Stimulated activated CD4-positive, alpha-beta T cell treated with anti-CD3 and anti-CD28 coated beads, Interleukin-2, amount 100 ng/mL, for 48 hours (primary cell): ENCODE measurements around the gene KDM2A.

Source experiments
- DNase-seq, 2 donors: peaks; one replicate each; pipeline ENCODE4 v3.0.0-alpha.2; 2020

KDM2A gene

DNA sequence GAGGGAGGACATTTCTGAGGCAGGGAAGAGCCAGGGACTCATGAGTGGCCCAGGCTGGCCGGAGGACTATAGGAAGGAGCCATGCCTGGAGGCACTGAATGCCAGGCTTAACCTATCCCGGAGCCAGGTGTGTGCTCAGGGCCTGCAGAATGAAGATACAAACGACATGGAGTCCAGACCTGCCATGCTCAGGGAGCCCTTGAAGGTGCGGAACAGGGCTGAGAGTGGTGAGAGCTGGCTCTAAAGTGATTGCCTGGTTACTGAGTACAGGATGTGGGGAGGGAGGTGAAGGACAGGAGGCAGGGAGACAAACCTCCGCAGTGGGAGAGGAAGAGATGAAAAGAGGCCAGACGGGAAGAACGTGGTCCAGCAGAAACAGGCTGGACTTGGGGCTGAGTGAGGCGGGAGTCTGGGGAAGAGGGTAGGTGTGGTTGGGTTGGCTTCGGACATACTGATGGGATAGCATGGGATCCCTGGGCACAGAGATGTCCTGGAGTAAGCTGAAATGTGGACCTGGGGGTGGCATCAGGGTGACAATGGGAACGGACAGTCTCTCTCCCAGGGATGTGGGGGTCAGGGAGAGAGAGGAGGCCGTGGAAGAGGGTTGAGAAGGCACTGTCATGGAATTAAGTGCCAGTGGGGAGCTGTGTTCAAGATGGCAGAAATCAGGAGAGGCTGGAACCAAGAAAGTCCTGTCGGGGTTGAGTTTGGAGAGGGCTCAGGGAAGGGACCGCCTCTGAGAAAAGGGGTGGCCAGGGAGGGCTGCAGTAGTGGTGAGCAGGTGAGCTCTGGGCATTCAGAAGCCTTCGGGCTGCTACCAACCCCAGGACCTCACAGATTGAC, 168.5 kb downstream of the KDM2A start:
- no peak for DNase-seq

DNA sequence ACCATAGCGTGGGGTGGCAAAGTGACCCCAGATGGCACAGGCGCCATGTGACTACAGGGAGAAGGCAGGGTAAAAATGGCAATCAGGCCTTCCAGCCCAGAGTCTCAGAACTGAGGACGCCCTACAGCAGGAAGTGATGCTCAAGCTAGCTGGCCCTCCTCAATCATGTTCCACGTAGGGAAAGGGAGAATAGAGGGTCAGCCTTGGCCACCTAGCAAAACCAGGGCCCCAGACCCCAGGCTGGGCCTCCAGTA, 169.1 kb downstream of the KDM2A start:
- DNase-seq, result no peak

DNA sequence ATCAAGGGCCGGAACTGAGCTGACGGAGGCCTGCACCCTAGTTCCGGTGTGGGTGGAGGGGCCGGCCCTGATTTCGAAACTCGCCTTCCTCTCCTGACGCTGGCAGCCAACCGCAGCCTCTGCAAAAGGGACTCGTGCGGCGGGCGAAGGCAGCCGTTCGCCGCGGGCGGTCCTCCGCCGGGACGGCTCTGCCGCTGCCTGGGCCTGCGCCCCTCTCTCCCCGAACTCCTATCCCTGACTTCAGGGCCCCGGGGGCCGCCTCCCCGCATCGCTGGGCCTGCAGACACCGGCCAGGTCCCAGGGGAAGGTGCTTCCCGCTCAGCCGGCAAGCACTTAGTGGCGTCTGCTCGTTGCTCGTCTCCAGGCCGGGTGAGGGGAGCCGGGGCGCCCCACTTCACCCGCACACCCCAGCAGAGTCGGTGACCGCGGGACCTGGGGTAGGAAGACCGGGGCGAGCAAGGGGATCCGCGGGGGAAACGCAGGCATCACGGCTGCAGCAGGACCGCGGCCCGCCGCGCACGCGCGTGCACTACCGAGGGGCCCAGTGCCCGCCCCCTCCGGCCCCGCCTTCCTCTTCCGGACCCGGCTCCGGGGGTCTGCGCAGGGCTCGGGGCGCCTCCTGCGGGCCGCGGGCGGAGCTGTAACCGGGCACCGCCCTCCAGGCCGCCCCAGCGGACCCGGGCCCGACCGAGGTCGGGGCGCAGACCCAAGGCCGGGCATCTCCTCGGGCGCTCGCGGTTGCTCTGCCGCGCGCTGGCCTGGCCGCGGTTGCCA, 169.6 kb downstream of the KDM2A start:
- peak; percentile 78 to 80 for DNase-seq

DNA sequence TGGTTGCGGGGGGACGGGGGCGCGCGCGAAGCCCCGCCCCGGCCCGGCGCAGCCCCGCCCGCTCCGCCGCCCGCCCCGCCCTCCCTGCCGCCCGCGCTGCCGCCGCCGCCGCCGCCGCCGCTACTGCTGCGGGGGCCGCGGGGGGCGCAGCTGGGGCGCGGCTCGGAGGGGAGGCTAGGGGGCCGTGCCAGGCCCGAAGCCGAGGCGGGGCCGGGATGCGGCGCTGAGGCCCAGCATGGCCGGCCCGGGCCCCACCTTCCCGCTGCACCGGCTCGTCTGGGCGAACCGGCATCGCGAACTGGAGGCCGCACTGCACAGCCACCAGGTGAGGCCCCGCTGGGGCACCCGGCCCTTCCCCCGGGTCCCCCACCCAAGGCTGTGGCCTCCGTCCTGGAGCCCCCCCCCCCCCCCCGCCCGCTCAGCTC, 170.2 kb downstream of the KDM2A start, which contains the start of gene ANKRD13D:
Gene ANKRD13D, plus strand, starts transcription at position 78 of the 425 bp plus-strand sequence. Its CDS starts 158 bp downstream, at position 236.
- no peak for DNase-seq

DNA sequence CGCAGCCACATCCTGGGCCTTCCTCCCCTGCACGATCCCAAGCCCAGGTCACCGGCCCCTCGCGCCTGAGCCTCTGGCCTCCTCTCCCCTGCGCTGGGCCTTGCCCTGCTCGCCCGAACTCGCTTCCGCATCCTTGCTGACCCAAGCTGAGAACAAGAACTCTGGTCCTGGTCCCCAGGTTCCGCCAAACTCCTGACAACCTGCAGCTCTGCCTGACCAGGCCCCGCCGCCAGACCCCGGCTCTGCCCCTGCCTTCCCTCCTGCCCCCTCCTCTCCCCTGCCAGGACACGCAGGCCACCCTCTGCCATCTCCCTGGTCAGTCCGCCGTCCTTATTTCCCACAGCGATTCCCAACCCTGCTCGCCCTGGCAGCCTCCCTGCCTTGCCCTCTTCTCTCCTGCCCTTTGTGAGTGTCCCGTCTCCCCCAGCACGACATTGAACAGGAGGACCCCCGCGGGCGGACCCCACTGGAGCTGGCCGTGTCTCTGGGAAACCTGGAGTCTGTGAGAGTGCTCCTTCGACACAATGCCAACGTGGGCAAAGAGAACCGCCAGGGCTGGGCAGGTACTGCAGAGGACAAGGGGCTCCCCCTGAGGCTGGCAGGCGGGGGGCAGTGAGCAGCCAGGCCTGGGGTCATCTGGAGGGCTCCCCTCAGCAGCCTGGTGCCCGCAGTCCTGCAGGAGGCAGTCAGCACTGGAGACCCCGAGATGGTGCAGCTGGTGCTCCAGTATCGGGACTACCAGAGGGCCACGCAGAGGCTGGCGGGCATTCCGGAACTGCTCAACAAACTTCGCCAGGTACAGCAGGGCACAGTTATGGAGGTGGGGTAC, 170.8 kb downstream of the KDM2A start:
- no peak for DNase-seq

DNA sequence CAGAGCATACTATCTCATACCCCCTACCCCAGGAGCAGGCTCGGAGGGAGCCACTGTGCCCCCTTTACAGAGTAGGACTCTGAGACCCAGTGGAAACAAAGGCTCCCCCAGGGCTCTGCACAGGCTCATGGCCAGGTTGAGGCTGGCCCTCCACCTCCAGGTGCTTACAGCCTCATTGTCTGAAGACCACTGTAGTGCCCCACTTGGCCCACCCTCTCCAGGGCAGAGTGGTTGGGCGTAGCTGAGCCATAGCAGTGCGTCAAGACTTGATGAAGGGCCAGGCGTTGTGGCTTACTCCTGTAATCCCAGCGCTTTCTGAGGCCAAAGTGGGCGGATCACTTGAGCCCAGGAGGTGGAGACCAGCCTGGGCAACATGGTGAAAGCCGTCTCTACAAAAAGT, 171.7 kb downstream of the KDM2A start:
- no peak for DNase-seq

DNA sequence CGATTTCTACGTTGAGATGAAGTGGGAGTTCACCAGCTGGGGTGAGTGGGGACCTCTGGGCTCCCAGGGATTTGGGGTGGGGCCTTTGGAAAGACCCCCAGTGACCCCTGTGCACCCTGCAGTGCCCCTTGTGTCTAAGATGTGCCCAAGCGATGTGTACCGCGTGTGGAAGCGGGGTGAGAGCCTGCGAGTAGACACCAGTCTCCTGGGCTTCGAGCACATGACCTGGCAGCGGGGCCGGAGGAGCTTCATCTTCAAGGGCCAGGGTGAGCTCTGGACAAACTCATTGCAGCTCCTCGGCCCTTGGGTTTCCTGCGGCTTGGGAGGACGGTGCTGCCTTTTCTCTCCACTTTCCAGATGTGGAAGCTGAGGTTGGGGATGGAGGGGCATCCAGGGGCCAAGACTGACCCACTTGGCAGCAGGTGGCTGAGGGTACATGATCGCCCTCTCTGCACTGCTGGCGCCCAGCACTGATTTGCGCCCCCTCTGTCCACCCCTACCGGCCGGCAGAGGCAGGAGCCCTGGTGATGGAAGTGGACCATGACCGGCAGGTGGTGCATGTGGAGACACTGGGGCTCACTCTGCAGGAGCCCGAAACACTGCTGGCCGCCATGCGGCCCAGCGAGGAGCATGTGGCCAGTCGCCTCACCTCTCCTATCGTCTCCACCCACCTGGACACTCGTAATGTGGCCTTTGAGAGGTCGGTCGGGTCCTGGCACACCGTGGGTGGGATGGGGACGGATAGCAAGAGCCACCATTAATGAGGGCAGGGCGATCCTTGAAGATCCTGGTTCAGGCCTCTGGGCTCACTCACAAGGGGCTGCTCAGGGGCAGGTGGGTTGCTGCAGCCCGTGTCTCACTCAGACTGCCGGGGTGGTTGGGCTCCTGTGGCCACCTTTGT, 172.7 kb downstream of the KDM2A start:
- no peak for DNase-seq

DNA sequence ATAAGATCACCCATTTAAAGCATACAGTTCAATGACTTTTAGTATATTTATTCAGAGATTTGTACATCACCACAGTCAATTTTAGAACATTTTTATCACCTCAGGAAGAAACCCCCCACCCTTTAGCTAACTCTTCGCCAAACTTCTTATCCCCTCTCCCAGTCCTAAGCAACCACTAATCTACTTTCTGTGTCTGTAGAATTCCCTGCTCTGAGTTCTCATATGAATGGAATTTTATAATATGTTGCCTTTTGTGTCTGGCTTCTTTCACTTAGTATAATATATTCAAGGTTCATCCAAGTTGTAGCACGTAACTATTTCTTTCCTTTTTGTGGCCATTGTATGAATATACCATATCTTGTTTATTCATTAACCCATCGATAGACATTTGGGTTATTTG, 173.6 kb downstream of the KDM2A start:
- no peak for DNase-seq

DNA sequence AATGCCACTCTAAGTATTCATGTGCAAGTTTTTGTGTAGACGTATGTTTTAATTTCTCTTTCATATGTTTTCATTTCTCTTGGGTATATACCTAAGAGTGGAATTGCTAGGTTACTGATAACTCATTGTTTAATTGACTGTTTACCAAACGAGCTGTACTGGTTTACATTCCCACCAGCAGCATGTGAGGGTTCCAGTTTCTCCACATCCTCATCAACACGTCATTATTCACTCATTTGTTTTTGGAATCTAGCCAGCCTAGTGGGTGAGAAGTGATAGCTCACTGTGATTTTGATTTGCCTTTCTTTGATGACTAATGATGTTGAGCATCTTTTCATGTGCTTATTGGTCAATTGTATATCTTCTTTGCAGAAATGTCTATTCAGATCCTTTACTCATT, 174.0 kb downstream of the KDM2A start:
- DNase-seq, result no peak

DNA sequence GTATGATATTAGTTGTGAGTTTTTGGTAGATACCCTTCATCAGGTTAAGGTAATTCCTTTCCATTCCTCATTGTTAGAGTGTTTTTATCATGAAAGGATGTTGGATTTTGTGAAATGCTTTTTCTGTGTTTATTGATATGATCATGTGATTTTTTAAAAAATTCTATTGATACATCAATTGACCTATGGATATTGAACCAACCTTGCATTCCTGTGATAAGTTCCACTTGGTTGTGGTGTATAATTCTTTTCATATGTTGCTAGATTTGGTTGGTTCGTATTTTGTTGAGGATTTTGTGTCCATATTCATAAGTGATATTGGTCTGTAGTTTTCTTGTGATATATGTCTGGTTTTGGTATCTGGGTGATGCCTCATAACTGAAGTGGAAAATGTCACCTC, 176.8 kb downstream of the KDM2A start:
- no peak for DNase-seq

DNA sequence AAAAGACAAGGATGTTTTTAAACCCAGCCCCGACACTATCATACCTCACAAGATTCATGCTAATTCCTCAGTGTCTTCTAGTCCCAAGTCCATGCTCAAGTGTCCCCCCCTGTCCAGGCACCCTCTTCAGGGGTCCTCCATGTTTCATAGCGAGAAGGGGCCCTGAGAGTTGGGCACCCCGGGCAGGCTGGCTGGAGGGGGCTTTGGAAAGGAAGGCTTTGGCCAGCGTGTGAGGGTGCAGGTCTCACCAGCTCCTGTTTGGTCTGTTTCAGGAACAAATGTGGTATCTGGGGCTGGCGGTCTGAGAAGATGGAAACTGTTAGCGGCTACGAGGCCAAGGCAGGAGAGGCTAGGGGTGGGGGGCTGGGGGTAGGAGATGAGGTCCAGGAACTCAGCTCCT, 179.7 kb downstream of the KDM2A start:
- no peak for DNase-seq

DNA sequence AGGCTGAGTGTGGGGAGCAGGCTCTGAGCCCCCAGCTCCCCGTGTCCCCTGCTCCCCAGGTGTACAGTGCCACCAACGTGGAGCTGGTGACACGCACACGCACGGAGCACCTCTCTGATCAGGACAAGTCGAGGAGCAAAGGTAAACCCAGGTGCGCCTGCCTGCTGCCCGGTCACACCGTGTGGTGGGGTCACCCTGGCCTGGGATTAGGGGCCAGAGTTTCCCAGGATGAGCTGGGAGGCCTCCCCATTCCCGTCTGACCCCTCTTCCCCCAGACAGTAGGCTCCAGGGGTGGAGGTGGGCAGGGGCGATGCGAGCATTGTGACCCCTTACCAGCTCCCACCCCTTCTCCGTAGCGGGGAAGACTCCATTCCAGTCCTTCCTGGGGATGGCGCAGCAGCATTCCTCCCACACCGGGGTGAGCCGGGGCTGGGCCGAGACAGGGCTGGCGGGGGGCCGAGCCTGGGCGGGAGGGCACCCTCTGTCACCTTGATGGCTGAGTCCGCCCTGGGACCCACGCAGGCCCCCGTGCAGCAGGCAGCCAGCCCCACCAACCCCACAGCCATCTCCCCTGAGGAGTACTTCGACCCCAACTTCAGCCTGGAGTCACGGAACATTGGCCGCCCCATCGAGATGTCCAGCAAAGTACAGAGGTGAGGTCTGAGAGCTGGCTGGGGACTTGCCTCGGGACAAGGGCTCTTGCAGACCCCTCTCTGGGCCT, 180.6 kb downstream of the KDM2A start:
- no peak for DNase-seq

DNA sequence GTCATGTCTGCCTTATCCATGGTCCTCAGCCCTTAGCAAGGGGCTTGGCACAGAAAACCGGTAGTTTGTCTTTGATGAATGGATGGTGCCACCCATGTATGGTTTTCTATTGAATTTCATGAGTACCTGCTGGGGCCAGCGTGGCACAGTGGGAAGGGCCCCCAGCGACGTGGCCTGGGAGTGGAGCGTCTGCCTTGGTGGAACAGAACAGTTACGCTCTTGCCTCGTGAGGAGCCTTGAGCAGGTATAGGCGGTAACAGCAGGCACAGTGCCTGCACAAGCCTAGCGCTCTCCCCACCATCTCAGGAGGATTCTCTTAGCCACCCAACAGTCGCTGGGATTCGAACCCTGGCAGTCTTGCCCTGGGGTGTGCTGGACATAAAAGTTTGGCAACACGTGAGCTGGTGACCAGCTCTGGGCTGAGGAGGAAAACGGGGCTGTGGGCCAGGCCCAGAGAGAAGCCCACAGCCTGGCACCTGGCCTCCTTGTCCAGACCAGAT, 181.2 kb downstream of the KDM2A start:
- no peak for DNase-seq

DNA sequence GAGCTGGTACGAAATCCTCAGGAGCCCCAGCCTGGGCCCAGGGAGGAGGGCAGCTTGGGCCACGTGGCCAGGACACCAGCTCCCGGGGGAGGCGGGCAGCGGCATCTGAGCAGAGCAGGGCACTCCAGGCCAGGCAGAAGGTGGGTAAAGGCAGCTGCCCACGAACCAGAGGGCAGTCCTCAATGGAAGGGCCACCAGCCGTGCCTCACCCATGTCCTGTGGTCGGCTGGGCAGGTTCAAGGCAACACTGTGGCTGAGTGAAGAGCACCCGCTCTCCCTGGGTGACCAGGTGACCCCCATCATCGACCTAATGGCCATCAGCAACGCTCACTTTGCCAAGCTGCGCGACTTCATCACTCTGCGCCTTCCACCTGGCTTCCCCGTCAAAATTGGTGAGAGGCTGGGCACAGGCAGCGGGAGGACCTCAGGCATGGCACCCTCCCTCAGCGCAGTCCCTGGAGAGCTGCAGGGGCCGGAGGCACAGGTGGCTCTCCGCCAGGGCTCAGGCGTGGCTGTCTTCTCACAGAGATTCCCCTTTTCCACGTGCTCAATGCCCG, 181.8 kb downstream of the KDM2A start:
- DNase-seq, result no peak

DNA sequence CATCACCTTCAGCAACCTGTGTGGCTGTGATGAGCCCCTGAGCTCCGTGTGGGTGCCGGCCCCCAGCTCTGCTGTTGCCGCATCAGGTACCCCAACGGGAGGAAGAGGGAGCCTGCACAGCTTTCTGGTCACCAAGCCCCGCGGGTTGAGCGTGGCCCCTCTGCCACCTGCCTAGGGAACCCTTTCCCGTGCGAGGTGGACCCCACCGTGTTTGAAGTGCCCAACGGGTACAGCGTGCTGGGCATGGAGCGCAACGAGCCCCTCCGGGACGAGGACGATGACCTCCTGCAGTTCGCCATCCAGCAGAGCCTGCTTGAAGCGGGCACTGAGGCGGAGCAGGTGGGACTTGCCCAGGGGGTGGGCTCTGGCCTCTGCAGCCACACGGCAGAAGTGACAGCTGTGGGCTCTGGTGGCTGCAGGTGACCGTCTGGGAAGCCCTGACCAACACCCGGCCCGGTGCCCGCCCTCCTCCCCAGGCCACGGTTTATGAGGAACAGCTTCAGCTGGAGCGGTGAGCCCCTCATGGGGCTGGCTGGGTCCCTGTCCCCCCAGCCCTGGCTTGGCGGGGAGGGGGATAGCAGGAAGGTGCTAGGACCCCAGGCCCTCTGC, 182.4 kb downstream of the KDM2A start:
- DNase-seq, result no peak

DNA sequence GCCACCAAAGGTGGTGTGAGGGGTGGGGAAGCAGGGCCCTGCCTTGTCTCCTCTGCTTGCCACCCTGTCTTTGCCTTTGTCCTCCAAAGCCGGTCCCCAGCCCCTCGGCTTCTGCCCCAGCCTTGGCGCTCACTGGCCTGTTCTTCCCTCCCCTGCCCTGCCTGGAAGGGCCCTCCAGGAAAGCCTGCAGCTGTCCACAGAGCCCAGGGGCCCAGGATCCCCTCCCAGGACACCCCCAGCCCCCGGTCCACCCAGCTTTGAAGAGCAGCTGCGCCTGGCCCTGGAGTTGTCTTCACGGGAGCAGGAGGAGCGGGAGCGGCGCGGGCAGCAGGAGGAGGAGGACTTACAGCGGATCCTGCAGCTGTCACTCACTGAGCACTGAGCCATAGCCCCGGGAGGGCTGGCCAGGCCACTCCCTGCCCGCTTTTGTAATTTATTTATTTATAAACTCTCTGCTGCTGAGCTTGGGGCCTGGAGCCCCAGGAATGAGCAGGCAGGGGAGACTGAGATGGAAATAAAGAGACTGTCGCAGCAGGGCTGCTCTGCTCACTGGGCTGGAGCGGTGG, 183.0 kb downstream of the KDM2A start:
- no peak for DNase-seq

DNA sequence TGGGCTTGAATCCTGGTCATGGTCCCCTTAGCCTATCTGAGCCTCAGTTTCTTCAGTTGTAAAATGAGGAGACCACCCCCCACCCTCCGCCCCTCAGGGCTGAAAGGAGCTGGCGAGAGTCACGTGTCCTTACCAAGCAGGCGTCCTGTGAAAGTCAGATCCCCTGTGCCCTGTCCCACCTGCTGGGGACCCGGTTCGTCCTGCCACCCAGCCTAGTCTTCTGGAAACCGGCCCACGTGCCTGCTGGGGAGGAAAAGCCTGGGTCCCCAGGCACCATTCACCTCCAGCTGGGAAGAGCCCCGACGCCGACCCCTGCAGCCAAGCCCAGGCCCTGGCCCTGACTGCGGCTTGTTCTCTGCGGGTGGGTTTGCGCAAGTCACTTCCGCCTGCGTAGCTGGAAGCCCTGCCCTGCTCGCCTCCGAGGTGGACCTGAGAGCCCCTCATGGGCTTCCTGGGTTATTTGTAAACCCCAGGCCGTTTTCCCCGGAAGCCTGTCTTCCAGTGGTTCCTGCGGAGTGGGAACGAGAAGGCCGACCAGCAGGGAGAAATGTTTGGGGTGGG, 183.6 kb downstream of the KDM2A start:
- no peak for DNase-seq

DNA sequence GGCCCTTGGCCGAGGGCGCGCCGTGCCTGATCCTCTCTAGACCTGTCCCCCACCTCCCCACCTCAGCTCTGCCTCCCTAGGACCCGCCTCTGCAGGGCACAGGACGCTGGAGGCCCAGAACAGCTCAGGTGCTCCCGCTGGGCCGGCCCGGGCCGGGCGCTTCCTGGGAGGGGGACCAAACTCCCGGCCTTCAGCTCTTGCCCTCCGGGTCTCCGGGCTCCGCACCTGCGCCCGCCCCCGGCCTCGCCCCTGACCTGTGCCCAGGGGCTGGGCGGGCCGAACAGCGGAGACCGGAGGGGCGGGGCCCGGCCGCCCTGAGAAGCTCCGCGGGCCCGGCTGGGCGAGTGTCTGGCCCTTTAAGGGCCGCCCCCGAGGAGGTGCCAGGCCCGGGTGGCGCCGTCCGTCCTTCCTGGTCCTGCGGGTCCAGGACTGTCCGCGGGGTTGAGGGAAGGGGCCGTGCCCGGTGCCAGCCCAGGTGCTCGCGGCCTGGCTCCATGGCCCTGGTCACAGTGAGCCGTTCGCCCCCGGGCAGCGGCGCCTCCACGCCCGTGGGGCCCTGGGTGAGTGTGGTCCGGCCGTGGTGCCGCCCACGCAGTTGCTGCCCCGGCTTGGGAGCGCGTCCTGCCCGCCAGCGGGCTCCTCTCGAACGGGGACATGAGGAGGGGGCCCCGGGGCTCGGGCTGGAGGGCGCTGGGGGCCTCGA, 184.2 kb downstream of the KDM2A start, which contains the start of gene SSH3:
Gene SSH3, plus strand, starts transcription at position 399 of the 703 bp plus-strand sequence. Its CDS starts 96 bp downstream, at position 495.
- DNase-seq, result peak in 1 of 2 donors; percentile 49

DNA sequence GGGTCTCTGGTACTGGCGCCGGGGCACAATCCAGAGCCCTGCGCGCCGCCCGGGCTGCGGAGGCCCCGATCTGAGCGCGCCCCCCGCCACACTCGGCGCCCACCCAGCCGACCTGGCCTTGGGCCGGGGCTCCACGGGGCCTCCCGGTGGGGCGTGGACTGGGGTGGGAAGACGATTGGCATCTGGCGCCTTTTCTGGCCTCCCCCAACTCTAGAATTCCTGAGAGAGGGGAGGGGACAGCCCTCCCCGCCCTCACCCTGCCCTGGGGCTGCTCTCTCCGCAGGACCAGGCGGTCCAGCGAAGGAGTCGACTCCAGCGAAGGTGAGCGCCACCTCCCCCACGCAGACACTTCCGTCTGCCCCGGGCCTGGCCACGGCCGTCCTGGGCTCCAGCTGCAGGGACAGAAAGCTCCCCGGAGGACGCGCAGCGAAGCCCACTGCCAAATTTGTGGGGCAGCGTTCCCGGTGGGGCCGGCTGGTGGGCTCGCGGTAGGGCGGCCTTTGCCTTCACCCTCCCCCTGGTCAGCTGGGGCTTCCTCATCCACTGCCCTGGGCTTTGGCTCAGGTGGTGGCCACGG, 184.9 kb downstream of the KDM2A start:
- DNase-seq, result no peak
